Mammary epithelial cell (primary cell): ENCODE measurements around the gene UFL1.

Experiments used
- EZH2 ChIP-seq: IDR thresholded peaks from 2 replicates; pipeline ENCODE4 v1.6.1; 2012; ENCODE audit warnings: low read length, inconsistent platforms, borderline replicate concordance
- TF ChIP-seq, protein P1 (sequence below), 2 donors: IDR thresholded peaks in 1 of 2; conservative IDR thresholded peaks in 1 of 2; 2 replicates each; pipeline ENCODE4 v1.5.1; 2011 to 2012; ENCODE audit warnings: inconsistent platforms in 2 of 2, low read length in 2 of 2, mild to moderate bottlenecking in 2 of 2, control low read depth in 1 of 2, low read depth in 1 of 2; ENCODE audit not compliant: insufficient read depth in 1 of 2; ENCODE audit errors: extremely low read depth in 1 of 2

DNA sequence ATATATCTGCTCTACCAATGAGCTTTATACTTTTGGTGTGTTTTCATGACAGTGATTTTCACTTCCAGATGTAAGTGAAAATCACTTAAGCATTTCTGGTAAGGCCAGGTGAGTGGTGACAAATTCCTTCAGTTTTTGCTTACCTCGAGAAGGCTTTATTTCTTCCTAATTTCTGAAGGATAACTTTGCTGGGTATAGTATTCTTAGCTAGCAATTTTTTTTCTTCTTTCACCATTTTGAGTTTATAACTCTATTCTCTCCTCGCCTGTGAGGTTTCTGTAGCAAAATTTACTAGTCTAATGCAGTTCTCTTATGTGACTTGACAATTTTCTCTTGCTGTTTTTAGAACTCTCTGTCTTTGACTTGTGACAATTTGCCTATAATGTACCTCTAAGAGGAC, 48.4 kb downstream of the UFL1 start:
- TF ChIP-seq EZH2: no peak
- TF ChIP-seq, protein P1, sequence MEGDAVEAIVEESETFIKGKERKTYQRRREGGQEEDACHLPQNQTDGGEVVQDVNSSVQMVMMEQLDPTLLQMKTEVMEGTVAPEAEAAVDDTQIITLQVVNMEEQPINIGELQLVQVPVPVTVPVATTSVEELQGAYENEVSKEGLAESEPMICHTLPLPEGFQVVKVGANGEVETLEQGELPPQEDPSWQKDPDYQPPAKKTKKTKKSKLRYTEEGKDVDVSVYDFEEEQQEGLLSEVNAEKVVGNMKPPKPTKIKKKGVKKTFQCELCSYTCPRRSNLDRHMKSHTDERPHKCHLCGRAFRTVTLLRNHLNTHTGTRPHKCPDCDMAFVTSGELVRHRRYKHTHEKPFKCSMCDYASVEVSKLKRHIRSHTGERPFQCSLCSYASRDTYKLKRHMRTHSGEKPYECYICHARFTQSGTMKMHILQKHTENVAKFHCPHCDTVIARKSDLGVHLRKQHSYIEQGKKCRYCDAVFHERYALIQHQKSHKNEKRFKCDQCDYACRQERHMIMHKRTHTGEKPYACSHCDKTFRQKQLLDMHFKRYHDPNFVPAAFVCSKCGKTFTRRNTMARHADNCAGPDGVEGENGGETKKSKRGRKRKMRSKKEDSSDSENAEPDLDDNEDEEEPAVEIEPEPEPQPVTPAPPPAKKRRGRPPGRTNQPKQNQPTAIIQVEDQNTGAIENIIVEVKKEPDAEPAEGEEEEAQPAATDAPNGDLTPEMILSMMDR (conservative IDR thresholded peaks at IDR 0.05 in 1 of 2, IDR thresholded peaks at IDR 0.05 in 1 of 2; ENCODE audit: extremely low read depth in 1 of 2, insufficient read depth in 1 of 2, low read depth in 1 of 2, low read length in 2 of 2): no peak
